Brain microvascular endothelial cell (primary cell): ENCODE data around the gene IQCN.

Experiments used
- DNase-seq: peaks from one replicate; pipeline ENCODE4 v3.0.0-alpha.2; 2020
- H3K27ac ChIP-seq: fragments of 250-450 bp; sonication (Bioruptor Pico); 2 replicates; pipeline ENCODE4 v1.5.1; 2020; ENCODE audit warnings: mild to moderate bottlenecking, moderate library complexity
- H3K27me3 ChIP-seq: fragments of 250-450 bp; sonication (Bioruptor Pico); replicated peaks from 2 replicates; pipeline ENCODE4 v1.5.1; 2020; ENCODE audit warnings: mild to moderate bottlenecking
- H3K36me3 ChIP-seq: fragments of 250-450 bp; sonication (Bioruptor Pico); replicated peaks from 2 replicates; pipeline ENCODE4 v1.5.1; 2020; ENCODE audit warnings: mild to moderate bottlenecking
- H3K4me3 ChIP-seq: 2 replicates; pipeline ENCODE4 v1.5.1; 2011; ENCODE audit warnings: low read depth, mild to moderate bottlenecking, control low read depth, low read length, moderate library complexity
- CTCF ChIP-seq: IDR thresholded peaks from 2 replicates; pipeline ENCODE4 v1.5.1; 2011; ENCODE audit warnings: low read depth, mild to moderate bottlenecking, moderate library complexity, low read length, control low read depth, inconsistent platforms; ENCODE audit errors: missing control alignments
- in situ Hi-C: cut with HindIII; loops from 2 replicates; pipeline ENCODE4 v1.10.0; 2017; ENCODE audit warnings: low sequenced_read_pairs, low pct_ligation_motif_present

IQCN gene

GRCh38 chr19:18274781-18275356, 617 bp upstream of the IQCN start:
- Histone ChIP-seq H3K27me3 (no peaks in the 10 kb centered on the region), H3K27ac (peak overlapping the region; percentile 50), H3K36me3 (peaks cover 12% of the 10 kb centered on the region), H3K4me3 (no peak overlapping the region)
- in situ Hi-C loops = no loop called here
- DNase-seq = peak; percentile 76
- TF ChIP-seq CTCF = peak; percentile 17

DNA sequence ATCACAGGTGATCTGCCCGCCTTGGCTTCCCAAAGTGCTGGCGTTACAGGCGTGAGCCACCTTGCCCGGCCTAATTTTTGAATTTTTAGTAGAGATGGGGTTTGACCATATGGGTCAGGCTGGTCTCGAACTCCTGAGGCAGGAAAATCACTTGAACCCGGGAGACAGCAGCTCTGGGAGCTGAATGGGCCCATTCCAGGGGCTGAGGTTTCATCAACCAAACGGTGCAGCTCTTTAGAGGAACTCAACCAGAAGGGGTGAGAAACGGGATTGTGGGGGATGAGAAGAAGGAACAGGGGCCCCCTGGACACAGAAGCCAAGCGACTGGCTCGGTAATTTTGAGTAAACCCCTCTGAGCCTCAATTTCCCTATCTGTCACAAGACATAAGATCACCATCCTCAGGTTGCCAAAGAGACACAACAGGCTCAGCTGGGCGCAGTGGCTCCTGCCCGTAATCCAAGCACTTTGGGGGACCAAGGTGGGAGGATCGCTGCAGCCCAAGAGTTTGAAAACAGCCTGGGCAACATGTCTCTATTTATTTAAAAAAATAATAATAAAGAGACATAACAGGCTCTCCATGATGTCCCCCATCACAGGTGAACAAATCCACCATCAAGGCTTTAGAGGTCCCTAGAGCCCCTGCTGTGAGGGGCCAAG, 562 bp downstream of the IQCN start:
- H3K27me3 ChIP-seq = no peaks in the 10 kb centered on the region
- TF ChIP-seq CTCF = no peak
- peaks cover 8% of the 10 kb centered on the region for H3K36me3 ChIP-seq
- no peak overlapping the region for H3K27ac ChIP-seq
- no peak overlapping the region for H3K4me3 ChIP-seq
- in situ Hi-C loops = no loop called here
- DNase-seq = no peak

GRCh38 chr19:18271433-18271841, 2.8 kb downstream of the IQCN start:
- Histone ChIP-seq H3K4me3 (no peak overlapping the region), H3K36me3 (peaks cover 2% of the 10 kb centered on the region), H3K27me3 (no peaks in the 10 kb centered on the region), H3K27ac (no peak overlapping the region)
- no peak for TF ChIP-seq CTCF
- DNase-seq = no peak
- in situ Hi-C loops = no loop called here

- Histone ChIP-seq H3K27me3 (no peaks in the 10 kb centered on the region), H3K4me3 (no peak overlapping the region), H3K36me3 (peaks cover 2% of the 10 kb centered on the region), H3K27ac (no peak overlapping the region)
- DNase-seq = no peak
- TF ChIP-seq CTCF = no peak
- in situ Hi-C loops = no loop called here
Observed at GRCh38 chr19:18270326-18270725, 3.9 kb downstream of the IQCN start.

GRCh38 chr19:18269070-18269723, 5.1 kb downstream of the IQCN start:
- peaks cover 2% of the 10 kb centered on the region for H3K36me3 ChIP-seq
- in situ Hi-C loops = no loop called here
- H3K27me3 ChIP-seq = no peaks in the 10 kb centered on the region
- TF ChIP-seq CTCF = no peak
- no peak overlapping the region for H3K27ac ChIP-seq
- DNase-seq = no peak
- H3K4me3 ChIP-seq = no peak overlapping the region
